ENCODE results near the gene TRIP13. TPM values are rescaled to one million over a fixed set of nuclear protein-coding genes. Genes with fewer than 3 reads are reported as not detected.

TRIP13 gene
- total and polyA plus RNA-seq, 2 of the 13 experiments (the other 11 are each of a cell fraction or from before 2014, with no cell fraction given), result 13.5 to 33.0 TPM

- no TSS peak for BruUV-seq (replicated peaks)
- Histone ChIP-seq H3K4me2 (ENCODE audit: low read depth, low read length) (no peak overlapping the region), H3K4me1 (ENCODE audit: insufficient read depth, low read length) (no peaks in the 10 kb centered on the region), H3K27ac (ENCODE audit: extremely low read length, insufficient read depth, low read length) (no peak overlapping the region), H3K79me2 (ENCODE audit: insufficient read depth, low read length) (no peaks in the 10 kb centered on the region), H3K9ac (ENCODE audit: insufficient read depth, low read depth, low read length) (no peak overlapping the region), H3K4me3 (replicated peaks in 1 of 3; ENCODE audit: insufficient read depth in 1 of 3, low read depth in 2 of 3, low read length in 3 of 3) (no peak overlapping the region), H2AFZ (ENCODE audit: low read length) (no peak overlapping the region), H3K27me3 (ENCODE audit: control insufficient read depth in 1 of 2, insufficient read depth in 2 of 2, low read length in 2 of 2) (no peaks in the 10 kb centered on the region), H4K20me1 (ENCODE audit: insufficient read depth, low read length) (no peaks in the 10 kb centered on the region), H3K9me3 (ENCODE audit: low read length) (no peaks in the 10 kb centered on the region), H3K36me3 (replicated peaks in 1 of 2; ENCODE audit: control insufficient read depth in 1 of 2, insufficient read depth in 2 of 2, low read length in 2 of 2) (peaks cover 17 to 58% of the 10 kb centered on the region in 2 experiments)
- ChIA-PET CTCF (ENCODE audit: low intra/inter-chr PET ratio, low total read pairs) (interaction anchor here (1.3 kb wide), 1 partner anchor 235 kb away, joined by 4 read pairs; no protein-coding TSS in a partner anchor), POLR2A (no interaction called here)
- WGBS (ENCODE audit: low lambda C conversion rate), result 99% methylated on average over 6 of the region's 6 CpGs
- DNase-seq (ENCODE audit: low spot score) (no peak), ATAC-seq (no peak), FAIRE-seq (no peak)
- no peak for TF ChIP-seq ZBTB43 (CRISPR knock-in tag; conservative IDR thresholded peaks at IDR 0.05)
- TF ChIP-seq CCAR2 (optimal IDR thresholded peaks at IDR 0.05; ENCODE audit: low read depth, low read length), result no peak
- no peak for TF ChIP-seq ZSCAN12 (CRISPR knock-in tag; IDR thresholded peaks at IDR 0.05)
- no peak for TF ChIP-seq NCOR1 (IDR thresholded peaks at IDR 0.05; ENCODE audit: borderline replicate concordance, low read length)
- TF ChIP-seq IKZF5 (CRISPR knock-in tag; IDR thresholded peaks at IDR 0.05), result no peak
- no peak for TF ChIP-seq RARA (CRISPR knock-in tag; IDR thresholded peaks at IDR 0.05)
- intact Hi-C loops (cut with micrococcal nuclease; ENCODE audit: unreplicated experiment) (no loop called here), in situ Hi-C loops (cut with HindIII; ENCODE audit: extremely low pct_ligation_motif_present, low pct_unique_long_range_greater_than_20kb) (no loop called here)
Observed at GRCh38 chr5:903756-904096, 11.0 kb downstream of the TRIP13 start.

- no peak overlapping the region for H3K4me2 ChIP-seq (ENCODE audit: low read depth, low read length)
- no peak overlapping the region for H2AFZ ChIP-seq (ENCODE audit: low read length)
- ATAC-seq, result no peak
- H3K36me3 ChIP-seq (replicated peaks in 1 of 2; ENCODE audit: control insufficient read depth in 1 of 2, insufficient read depth in 2 of 2, low read length in 2 of 2), result peaks cover 21 to 63% of the 10 kb centered on the region in 2 experiments
- in situ Hi-C loops (cut with HindIII; ENCODE audit: extremely low pct_ligation_motif_present, low pct_unique_long_range_greater_than_20kb), result no loop called here
- H3K9me3 ChIP-seq (ENCODE audit: low read length), result no peaks in the 10 kb centered on the region
- no peak overlapping the region for H3K27ac ChIP-seq (ENCODE audit: extremely low read length, insufficient read depth, low read length)
- BruUV-seq (replicated peaks), result no TSS peak
- no peak for FAIRE-seq
- H3K9ac ChIP-seq (ENCODE audit: insufficient read depth, low read depth, low read length), result no peak overlapping the region
- H3K4me1 ChIP-seq (ENCODE audit: insufficient read depth, low read length), result no peaks in the 10 kb centered on the region
- H4K20me1 ChIP-seq (ENCODE audit: insufficient read depth, low read length), result no peaks in the 10 kb centered on the region
- DNase-seq (ENCODE audit: low spot score), result no peak
- no peaks in the 10 kb centered on the region for H3K27me3 ChIP-seq (ENCODE audit: control insufficient read depth in 1 of 2, insufficient read depth in 2 of 2, low read length in 2 of 2)
- no peak overlapping the region for H3K4me3 ChIP-seq (replicated peaks in 1 of 3; ENCODE audit: insufficient read depth in 1 of 3, low read depth in 2 of 3, low read length in 3 of 3)
- ChIA-PET POLR2A (no interaction called here), CTCF (ENCODE audit: low intra/inter-chr PET ratio, low total read pairs) (no interaction called here)
- no peaks in the 10 kb centered on the region for H3K79me2 ChIP-seq (ENCODE audit: insufficient read depth, low read length)
- 98% methylated on average over 12 of the region's 12 CpGs for WGBS (ENCODE audit: low lambda C conversion rate)
- intact Hi-C loops (cut with micrococcal nuclease; ENCODE audit: unreplicated experiment), result no loop called here
- TF ChIP-seq ZSCAN25 (CRISPR knock-in tag; IDR thresholded peaks at IDR 0.05) (no peak), ZNF33A (CRISPR knock-in tag; IDR thresholded peaks at IDR 0.05; ENCODE audit: borderline replicate concordance) (no peak), CHD4 (IDR thresholded peaks at IDR 0.05; ENCODE audit: borderline replicate concordance, low read length) (no peak), ZNF383 (CRISPR knock-in tag; IDR thresholded peaks at IDR 0.05; ENCODE audit: borderline replicate concordance) (no peak), SETDB1 (CRISPR knock-in tag; IDR thresholded peaks at IDR 0.05; ENCODE audit: borderline replicate concordance) (no peak), BHLHE40 (IDR thresholded peaks at IDR 0.05; ENCODE audit: low read length) (no peak), ZNF441 (CRISPR knock-in tag; IDR thresholded peaks at IDR 0.05; ENCODE audit: borderline replicate concordance) (no peak), GLI4 (CRISPR knock-in tag; IDR thresholded peaks at IDR 0.05; ENCODE audit: borderline replicate concordance) (no peak), ZNF563 (CRISPR knock-in tag; IDR thresholded peaks at IDR 0.05) (no peak), DPF2 (CRISPR knock-in tag; IDR thresholded peaks at IDR 0.05; ENCODE audit: borderline replicate concordance, low read depth) (no peak), ATF7 (IDR thresholded peaks at IDR 0.05) (no peak), ATF7 (CRISPR knock-in tag; IDR thresholded peaks at IDR 0.05) (no peak), MED8 (CRISPR knock-in tag; IDR thresholded peaks at IDR 0.05; ENCODE audit: insufficient replicate concordance) (no peak)
Observed at GRCh38 chr5:905139-905642, 12.5 kb downstream of the TRIP13 start.

Measured in HepG2 (cell line).